Daoy (cell line): ENCODE measurements around the gene MECP2. TPM values are rescaled to one million over a fixed set of nuclear protein-coding genes. Genes with fewer than 3 reads are reported as not detected.
"Not testable (repeated sequence)": the region's sequence is repeated elsewhere in the genome, so short reads cannot be mapped to it uniquely, and the experiment has no call there.

ENCODE experiments used
- DNase-seq: peaks from one replicate; pipeline ENCODE4 v3.0.0-alpha.2; 2015; ENCODE audit warnings: low read depth
- total RNA-seq: library from RNA; depleted of rRNA; stranded (reverse); fragments of >200 nt; shearing (Covaris generic); gene quantifications from 2 replicates; pipeline ENCODE4 v1.2.3, GENCODE V29; 2014; rRNA removed

The MECP2 gene
- total RNA-seq, result 12.1 and 14.2 TPM in 2 replicates

- DNase-seq, result peak; percentile 93
These were observed at the start of gene MECP2 for GRCh38 chrX:154097589-154098541. Gene MECP2 (minus strand): TSS chrX:154097717.

DNA sequence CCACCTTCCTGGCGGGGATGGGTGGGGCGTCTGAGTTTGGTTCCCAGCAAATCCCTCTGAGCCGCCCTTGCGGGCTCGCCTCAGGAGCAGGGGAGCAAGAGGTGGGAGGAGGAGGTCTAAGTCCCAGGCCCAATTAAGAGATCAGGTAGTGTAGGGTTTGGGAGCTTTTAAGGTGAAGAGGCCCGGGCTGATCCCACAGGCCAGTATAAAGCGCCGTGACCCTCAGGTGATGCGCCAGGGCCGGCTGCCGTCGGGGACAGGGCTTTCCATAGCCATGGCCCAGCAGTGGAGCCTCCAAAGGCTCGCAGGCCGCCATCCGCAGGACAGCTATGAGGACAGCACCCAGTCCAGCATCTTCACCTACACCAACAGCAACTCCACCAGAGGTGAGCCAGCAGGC, 46.5 kb upstream of the MECP2 start, which contains the start of gene OPN1LW:
TSS of gene OPN1LW (plus strand) at position 234 of the 400 bp plus-strand sequence. CDS start at position 275, 41 bp downstream.
- DNase-seq, result not testable (repeated sequence)

- no peak for DNase-seq
These were observed 45.6 kb upstream of the MECP2 start for GRCh38 chrX:154142950-154143745.

- no peak for DNase-seq
These were observed 44.9 kb upstream of the MECP2 start for GRCh38 chrX:154142386-154142785.

GRCh38 chrX:154140742-154141141, 43.2 kb upstream of the MECP2 start:
- no peak for DNase-seq

GRCh38 chrX:154140206-154140605, 42.7 kb upstream of the MECP2 start:
- DNase-seq, result no peak

DNA sequence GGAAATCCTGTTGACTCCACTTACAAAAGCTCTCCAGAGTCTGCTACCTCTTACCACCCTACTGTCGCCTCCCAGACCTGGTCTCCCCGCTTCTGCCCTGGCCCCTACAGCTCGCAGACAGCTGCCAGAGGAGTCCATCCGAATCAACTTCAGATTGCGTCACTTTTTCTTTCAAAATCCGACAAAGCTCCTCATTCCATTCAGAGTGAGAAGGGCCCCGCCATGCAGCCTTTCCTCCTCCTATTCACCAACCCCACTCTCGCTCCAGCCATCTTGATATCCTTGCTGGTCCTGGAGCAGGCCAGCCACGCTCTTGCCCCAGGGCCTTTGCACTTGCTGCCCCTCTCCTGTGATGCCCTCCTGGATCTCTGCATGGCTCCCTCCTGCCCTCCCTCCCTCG, 41.3 kb upstream of the MECP2 start:
- DNase-seq, result no peak

DNA sequence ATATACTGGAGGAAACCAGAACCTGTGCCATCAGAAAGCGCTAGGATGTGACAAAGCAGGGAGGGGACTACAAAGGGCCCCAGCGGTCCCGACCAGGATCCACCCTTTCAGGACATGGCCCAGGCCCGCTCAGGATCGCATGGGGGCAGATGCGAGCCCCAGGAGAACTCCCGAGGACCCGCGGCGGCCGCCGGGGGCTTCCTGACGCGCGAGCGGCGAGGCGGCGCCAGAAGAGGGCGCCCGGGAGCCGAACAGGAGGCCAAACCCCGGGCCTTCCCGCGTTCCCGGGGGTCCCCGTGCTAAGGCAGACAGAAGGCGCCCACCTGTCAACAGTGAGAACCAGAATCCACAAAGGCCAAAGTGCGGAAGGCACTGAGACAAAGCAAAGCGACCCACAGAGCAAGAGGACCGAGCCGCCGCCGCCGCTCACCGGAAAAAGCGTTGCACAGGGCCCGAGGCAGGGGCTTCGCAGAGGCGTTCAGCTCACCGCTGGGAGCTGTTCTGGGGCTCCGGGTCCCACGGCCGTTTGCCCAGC, 39.2 kb upstream of the MECP2 start:
- peak; percentile 54 for DNase-seq

GRCh38 chrX:154135458-154136229, 38.1 kb upstream of the MECP2 start:
- no peak for DNase-seq

- no peak for DNase-seq
These were observed 34.8 kb upstream of the MECP2 start for GRCh38 chrX:154132366-154132765.

- no peak for DNase-seq
These were observed 34.4 kb upstream of the MECP2 start for GRCh38 chrX:154131955-154132354.

DNA sequence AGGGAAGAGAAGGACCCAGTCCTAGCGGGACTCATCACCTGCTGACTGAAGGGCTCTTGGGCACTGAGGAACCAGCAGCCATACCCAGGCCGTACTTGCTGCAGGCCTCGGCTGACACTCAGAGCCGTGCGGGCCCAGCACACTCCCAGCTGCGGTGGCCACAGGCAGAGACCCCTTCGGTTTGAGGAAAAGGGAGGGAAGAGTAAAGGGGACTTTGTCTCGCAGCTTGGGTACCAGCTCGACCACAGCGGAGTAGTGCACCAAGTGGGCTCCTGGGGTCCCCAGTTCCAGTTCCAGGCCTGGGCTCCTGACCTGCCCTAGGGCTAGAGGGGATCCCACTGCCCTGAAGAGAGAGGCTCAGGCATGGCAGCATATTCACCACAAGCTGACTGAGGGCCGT, 28.6 kb upstream of the MECP2 start:
- no peak for DNase-seq

DNA sequence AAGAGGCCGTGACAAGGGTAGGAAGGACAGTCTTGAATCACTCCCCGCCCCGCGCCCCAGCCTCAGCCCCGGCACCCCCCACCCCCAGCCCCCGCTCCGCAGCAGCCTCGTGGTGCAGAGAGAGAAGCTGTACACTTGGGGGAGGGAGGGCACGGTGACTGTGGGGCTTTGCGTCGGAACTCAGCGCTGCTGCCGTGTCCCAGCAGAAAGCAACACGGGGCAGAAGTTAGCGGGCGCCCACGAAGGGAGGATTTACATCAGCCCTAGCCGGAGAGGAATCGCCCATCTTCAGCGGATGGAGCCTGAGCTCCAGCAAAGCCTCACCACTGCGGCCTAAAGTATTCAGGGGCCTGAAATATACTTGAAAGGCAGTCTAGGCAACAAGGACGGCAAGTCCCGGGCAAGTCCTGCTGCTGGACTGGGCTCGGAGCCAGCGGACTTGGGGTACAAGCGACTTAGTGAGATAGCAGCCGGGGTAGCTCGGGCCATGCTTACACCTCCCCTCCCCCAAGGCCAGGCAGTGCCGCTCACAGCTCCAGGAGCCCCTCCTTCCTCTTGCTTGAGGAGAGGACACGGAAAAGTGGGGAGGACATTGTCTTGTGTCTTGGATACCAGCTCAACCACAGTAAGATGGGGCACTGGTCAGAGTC, 28.0 kb upstream of the MECP2 start:
- no peak for DNase-seq

GRCh38 chrX:154123241-154124219, 26.0 kb upstream of the MECP2 start:
- DNase-seq, result peak; percentile 13

DNA sequence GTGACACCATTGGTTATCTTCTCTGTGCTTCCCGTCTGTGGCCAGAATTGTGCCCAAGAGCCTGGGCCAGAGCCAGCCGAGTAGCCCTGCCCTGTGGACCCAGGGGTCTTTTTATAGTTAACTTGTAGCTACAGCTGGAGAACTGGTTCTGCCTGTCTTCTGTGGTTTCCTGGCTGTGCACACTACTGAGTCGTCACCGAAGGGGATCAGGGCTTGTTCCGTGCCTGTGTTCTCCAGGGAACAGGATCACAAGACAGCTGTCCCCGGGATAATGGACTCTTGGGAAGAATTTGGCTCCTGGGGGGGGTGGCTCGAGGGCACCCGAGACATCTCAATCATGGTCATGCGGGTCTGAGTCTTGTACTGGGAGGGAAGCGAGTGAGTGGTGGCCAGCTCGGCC, 24.4 kb upstream of the MECP2 start:
- no peak for DNase-seq

DNA sequence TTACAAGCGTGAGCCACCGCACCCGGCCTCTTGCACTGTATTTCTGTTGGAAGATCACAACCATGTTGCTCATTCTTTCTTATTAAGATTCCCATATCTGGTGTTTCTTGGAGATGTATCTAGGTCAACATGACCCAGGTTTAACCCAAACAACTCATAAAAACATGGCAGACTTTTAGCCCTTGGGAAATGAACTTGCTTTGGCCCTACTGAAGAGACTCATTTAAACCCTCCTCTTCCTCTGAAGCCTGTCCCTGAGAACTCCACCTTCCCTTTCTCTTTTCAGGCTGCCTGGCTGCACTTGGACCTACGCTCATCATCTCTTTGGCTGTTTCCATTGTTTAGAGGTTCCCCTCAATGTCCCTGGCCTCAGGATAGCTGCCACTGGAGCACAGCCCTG, 23.7 kb upstream of the MECP2 start:
- no peak for DNase-seq

GRCh38 chrX:154120567-154120966, 23.1 kb upstream of the MECP2 start:
- no peak for DNase-seq

DNA sequence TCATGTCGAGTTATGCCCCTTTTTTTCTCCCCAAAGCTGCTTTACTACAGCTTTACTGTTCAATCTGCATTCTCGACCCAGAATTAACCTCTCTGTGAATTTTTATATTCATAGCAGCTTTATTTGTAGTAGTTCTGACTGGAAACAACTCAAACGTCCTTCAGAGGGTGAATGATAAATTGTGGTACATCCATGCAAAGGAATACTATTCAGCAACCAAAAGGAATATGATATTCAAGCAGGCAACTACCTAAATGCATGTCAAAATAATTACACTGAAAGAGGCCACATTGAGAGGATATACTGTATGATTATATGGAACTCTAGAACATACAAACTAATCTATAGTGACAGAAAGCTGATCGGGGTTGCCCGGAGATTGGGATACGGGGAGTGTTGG, 20.0 kb upstream of the MECP2 start:
- no peak for DNase-seq

DNA sequence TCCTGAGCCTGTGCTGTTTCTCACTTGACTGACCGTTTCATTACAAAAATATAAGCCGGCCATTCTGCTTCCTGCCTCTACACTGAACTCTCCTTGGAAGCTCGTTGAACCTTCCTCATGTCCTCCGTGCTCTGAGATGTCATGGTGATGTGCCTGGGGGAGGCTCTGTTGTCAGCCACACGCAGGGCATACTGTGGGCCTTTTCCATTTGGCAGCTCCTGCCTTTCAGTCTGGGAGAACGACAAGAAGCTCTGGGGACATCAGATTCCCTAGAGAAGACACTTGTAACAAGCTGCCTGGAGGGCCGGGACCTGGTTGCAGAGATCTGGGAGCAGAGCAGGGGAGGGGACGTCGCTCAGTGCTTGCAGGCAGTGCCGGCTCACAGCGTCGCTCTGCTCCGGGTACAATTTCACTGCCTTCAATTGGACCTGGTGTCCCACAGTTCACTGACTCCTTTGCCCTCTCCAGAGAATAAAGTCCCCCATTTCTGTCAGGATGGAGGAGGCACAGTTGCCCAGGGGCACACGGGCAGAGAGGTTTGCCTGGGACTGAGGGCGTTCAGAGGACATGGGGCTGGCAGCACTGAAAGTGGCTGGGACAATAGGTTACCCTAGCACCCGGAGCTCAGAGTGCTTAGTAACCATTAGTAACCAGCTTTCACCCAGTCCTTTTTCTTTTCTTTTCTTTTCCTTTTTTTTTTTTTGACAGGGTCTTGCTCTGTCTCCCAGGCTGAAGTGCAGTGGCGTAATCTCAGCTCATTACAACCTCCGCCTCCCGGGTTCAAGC, 19.1 kb upstream of the MECP2 start:
- no peak for DNase-seq
